Activated CD8-positive, alpha-beta T cell treated with anti-CD3 and anti-CD28 coated beads for 36 hours (primary cell): Measurements from ENCODE around the gene LCE3B. TPM values are rescaled to one million over a fixed set of nuclear protein-coding genes. Genes with fewer than 3 reads are reported as not detected.

Experiments used
- ATAC-seq: fragments of 200-7000 bp; cut with Tn5 transposase; one replicate; pipeline ENCODE4 v1.10.0; 2021; ENCODE audit warnings: mild to moderate bottlenecking, moderate library complexity
- CTCF ChIA-PET: fragments of 350-600 bp; sonication (Branson Sonifier 250); formaldehyde crosslinking; loops from one replicate; lab custom pipeline; 2021; ENCODE audit warnings: antibody characterized with exemption; lab: Charles Lee
- POLR2A ChIA-PET: fragments of 350-600 bp; sonication (Branson Sonifier 250); formaldehyde crosslinking; loops from one replicate; lab custom pipeline; 2021; ENCODE audit warnings: antibody characterized with exemption; lab: Charles Lee
- DNase-seq: peaks from one replicate; pipeline ENCODE4 v3.0.0-alpha.2; 2020
- H3K27ac Mint-ChIP-seq: one replicate; pipeline ENCODE4 v1.8.0; 2021; ENCODE audit warnings: mild to moderate bottlenecking, mixed read lengths
- H3K27me3 Mint-ChIP-seq: one replicate; pipeline ENCODE4 v1.8.0; 2021; ENCODE audit warnings: mixed read lengths
- H3K36me3 Mint-ChIP-seq: one replicate; pipeline ENCODE4 v1.8.0; 2021; ENCODE audit warnings: low read depth, mixed read lengths
- H3K4me1 Mint-ChIP-seq: one replicate; pipeline ENCODE4 v1.8.0; 2021; ENCODE audit warnings: low read depth, mixed read lengths
- H3K4me3 Mint-ChIP-seq: one replicate; pipeline ENCODE4 v1.8.0; 2021; ENCODE audit warnings: mild to moderate bottlenecking, moderate library complexity, mixed read lengths
- H3K9me3 Mint-ChIP-seq: one replicate; pipeline ENCODE4 v1.8.0; 2021; ENCODE audit warnings: mixed read lengths
- intact Hi-C: fragments of 100-400 bp; cut with micrococcal nuclease; formaldehyde crosslinking; loops from one replicate; pipeline ENCODE4 v1.10.0; 2022
- total RNA-seq, 2 experiments: library from RNA; stranded (reverse); gene quantifications; one replicate each; pipeline ENCODE4 v1.2.3, GENCODE V29; 2021
- TF ChIP-seq, protein P1 (sequence below): fragments of 200-600 bp; IDR thresholded peaks from one replicate; pipeline ENCODE4 v1.8.0; 2022; ENCODE audit warnings: antibody characterized with exemption, mild to moderate bottlenecking

Gene LCE3B
- total RNA-seq, 2 experiments from 2014 or later: not detected

DNA sequence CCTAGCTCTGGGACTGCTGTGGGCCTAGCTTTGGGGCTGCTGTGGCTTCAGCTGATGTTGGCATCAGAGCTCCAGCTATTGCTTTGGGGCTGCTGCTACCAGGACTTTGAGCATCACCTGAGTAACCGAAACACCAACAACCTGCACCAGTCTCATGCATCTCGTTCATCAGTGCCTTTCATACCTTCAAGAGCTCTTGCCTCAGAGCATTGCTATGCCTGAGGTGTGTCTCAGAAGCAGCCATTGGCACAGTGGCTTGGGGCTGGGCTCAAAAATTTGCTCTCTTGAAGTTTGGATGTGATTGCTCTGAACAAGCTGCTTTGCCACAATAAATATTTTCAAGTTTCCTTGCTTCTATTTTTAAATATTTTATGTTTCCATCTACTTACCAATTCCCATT lies 42.8 kb downstream of the LCE3B start:
- no peaks in the 10 kb centered on the region for H3K4me1 Mint-ChIP-seq
- ATAC-seq: no peak
- POLR2A ChIA-PET: no interaction called here
- peaks cover 3% of the 10 kb centered on the region for H3K27me3 Mint-ChIP-seq
- CTCF ChIA-PET: interaction anchor here (1.7 to 3.8 kb wide), 2 partner anchors 15 to 572 kb away, joined by 4 to 41 read pairs; no protein-coding TSS in a partner anchor
- no peaks in the 10 kb centered on the region for H3K36me3 Mint-ChIP-seq
- no peak for DNase-seq
- TF ChIP-seq, protein P1, sequence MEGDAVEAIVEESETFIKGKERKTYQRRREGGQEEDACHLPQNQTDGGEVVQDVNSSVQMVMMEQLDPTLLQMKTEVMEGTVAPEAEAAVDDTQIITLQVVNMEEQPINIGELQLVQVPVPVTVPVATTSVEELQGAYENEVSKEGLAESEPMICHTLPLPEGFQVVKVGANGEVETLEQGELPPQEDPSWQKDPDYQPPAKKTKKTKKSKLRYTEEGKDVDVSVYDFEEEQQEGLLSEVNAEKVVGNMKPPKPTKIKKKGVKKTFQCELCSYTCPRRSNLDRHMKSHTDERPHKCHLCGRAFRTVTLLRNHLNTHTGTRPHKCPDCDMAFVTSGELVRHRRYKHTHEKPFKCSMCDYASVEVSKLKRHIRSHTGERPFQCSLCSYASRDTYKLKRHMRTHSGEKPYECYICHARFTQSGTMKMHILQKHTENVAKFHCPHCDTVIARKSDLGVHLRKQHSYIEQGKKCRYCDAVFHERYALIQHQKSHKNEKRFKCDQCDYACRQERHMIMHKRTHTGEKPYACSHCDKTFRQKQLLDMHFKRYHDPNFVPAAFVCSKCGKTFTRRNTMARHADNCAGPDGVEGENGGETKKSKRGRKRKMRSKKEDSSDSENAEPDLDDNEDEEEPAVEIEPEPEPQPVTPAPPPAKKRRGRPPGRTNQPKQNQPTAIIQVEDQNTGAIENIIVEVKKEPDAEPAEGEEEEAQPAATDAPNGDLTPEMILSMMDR: no peak
- H3K9me3 Mint-ChIP-seq: no peaks in the 10 kb centered on the region
- H3K4me3 Mint-ChIP-seq: no peak overlapping the region
- no peak overlapping the region for H3K27ac Mint-ChIP-seq
- intact Hi-C loops: no loop called here

- ChIA-PET CTCF (interaction anchor here (1.1 to 1.7 kb wide), 2 partner anchors 34 to 571 kb away, joined by 3 to 4 read pairs; no protein-coding TSS in a partner anchor), POLR2A (no interaction called here)
- Mint-ChIP-seq H3K4me3 (no peak overlapping the region), H3K4me1 (no peaks in the 10 kb centered on the region), H3K27ac (no peak overlapping the region), H3K36me3 (no peaks in the 10 kb centered on the region), H3K9me3 (no peaks in the 10 kb centered on the region), H3K27me3 (peaks cover 3% of the 10 kb centered on the region)
- ATAC-seq (no peak), DNase-seq (no peak)
- TF ChIP-seq, protein P1: no peak
- intact Hi-C loops: no loop called here
Observed at GRCh38 chr1:152657677-152658076, 44.1 kb downstream of the LCE3B start.

- TF ChIP-seq, protein P1: no peak
- Mint-ChIP-seq H3K36me3 (no peaks in the 10 kb centered on the region), H3K27ac (no peak overlapping the region), H3K4me1 (no peaks in the 10 kb centered on the region), H3K9me3 (no peaks in the 10 kb centered on the region), H3K4me3 (no peak overlapping the region), H3K27me3 (peaks cover 3% of the 10 kb centered on the region)
- no peak for DNase-seq
- intact Hi-C loops: no loop called here
- CTCF ChIA-PET: no interaction called here
- POLR2A ChIA-PET: no interaction called here
- ATAC-seq: no peak
Observed at GRCh38 chr1:152658649-152659048, 45.0 kb downstream of the LCE3B start.

GRCh38 chr1:152663098-152663497 lies 49.5 kb downstream of the LCE3B start, which contains the start of gene LCE2D:
TSS of gene LCE2D (plus strand) at chr1:152663380. CDS start at chr1:152664106, 726 bp downstream.
- Mint-ChIP-seq H3K9me3 (no peaks in the 10 kb centered on the region), H3K27ac (no peak within 1 kb of the TSS), H3K4me1 (no peaks in the 10 kb centered on the region), H3K27me3 (peaks cover 3% of the 10 kb centered on the region), H3K4me3 (no peak within 1 kb of the TSS), H3K36me3 (no peaks in the 10 kb centered on the region)
- ChIA-PET CTCF (no interaction called here), POLR2A (no interaction called here)
- intact Hi-C loops: no loop called here
- TF ChIP-seq, protein P1: no peak
- ATAC-seq: no peak
- no peak for DNase-seq

Other genes starting within 250 kb of the LCE3B start
- gene CRNN, start 199.5 kb upstream of the LCE3B start, total RNA-seq: not detected
- gene LCE5A, start 103.0 kb upstream of the LCE3B start, total RNA-seq: not detected
- not detected for gene CRCT1, start 99.3 kb upstream of the LCE3B start, total RNA-seq
- gene LCE3E, start 47.0 kb upstream of the LCE3B start, total RNA-seq: not detected
- gene LCE3D, start 33.3 kb upstream of the LCE3B start, total RNA-seq: not detected
- gene LCE3C, start 13.6 kb upstream of the LCE3B start, total RNA-seq: not detected
- gene LCE3A, start 9.3 kb downstream of the LCE3B start, total RNA-seq: not detected
- not detected for gene LCE2D, start 49.6 kb downstream of the LCE3B start, total RNA-seq
- not detected for gene LCE2C, start 61.5 kb downstream of the LCE3B start, total RNA-seq
- not detected for gene LCE2B, start 72.3 kb downstream of the LCE3B start, total RNA-seq
- gene LCE2A, start 84.5 kb downstream of the LCE3B start, total RNA-seq: not detected
- gene LCE4A, start 94.3 kb downstream of the LCE3B start, total RNA-seq: not detected
- not detected for gene KPRP, start 144.2 kb downstream of the LCE3B start, total RNA-seq
- not detected for gene LCE1F, start 161.3 kb downstream of the LCE3B start, total RNA-seq
- not detected for gene LCE1E, start 172.4 kb downstream of the LCE3B start, total RNA-seq
- gene LCE1D, start 182.9 kb downstream of the LCE3B start, total RNA-seq: not detected
- gene LCE1C, start 192.8 kb downstream of the LCE3B start, total RNA-seq: not detected
- not detected for gene LCE1B, start 198.2 kb downstream of the LCE3B start, total RNA-seq
- not detected for gene LCE1A, start 213.7 kb downstream of the LCE3B start, total RNA-seq
- gene LCE6A, start 229.0 kb downstream of the LCE3B start, total RNA-seq: not detected
- not detected for gene LCE7A, start 246.2 kb downstream of the LCE3B start, total RNA-seq